NCI-H2107 treated with DMSO at 0.1 percent for 48 hours (cell line): ENCODE results near the gene FPR1.

Experiments
- DNase-seq: peaks from one replicate; lab custom pipeline; 2025; ENCODE audit not compliant: unreplicated experiment; lab: John Stamatoyannopoulos, UW

The FPR1 gene

DNA sequence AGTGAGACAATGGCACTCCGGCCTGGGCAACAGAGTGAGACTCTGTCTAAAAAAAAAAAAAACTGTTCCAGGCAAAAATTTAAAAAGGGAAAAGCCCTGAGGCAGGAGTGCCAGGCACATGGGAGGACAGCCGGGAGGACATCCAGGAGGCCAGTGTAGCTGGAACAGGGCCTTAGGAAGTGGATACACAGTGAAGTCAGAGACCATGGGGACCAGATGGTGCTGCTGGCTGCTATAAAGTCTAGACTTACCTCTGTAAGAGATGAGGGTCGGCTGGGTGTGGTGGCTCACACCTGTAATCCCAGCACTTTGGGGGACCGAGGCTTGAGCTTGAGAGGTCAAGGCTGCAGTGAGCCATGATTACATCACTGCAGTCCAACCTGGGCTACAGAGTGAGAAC, 42.9 kb downstream of the FPR1 start:
- no peak for DNase-seq

DNA sequence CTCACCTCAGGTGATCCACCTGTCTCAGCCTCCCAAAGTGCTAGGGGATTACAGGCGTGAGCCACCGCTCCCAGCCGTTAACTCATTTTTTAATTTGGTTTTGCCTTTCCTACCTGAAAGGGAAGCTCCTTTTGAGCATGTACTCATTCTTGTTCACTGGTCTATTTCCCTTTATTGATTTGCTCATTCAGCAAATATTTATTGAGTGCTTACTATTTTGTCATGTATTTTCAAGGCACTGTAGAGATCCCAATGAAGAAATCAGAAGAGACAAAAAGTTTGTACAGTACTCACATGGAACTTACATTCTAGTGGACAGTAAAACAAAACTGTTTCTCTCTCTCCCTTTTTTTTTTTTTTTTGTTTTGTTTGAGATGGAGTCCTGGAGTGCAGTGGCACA, 44.8 kb downstream of the FPR1 start:
- DNase-seq, result no peak

DNA sequence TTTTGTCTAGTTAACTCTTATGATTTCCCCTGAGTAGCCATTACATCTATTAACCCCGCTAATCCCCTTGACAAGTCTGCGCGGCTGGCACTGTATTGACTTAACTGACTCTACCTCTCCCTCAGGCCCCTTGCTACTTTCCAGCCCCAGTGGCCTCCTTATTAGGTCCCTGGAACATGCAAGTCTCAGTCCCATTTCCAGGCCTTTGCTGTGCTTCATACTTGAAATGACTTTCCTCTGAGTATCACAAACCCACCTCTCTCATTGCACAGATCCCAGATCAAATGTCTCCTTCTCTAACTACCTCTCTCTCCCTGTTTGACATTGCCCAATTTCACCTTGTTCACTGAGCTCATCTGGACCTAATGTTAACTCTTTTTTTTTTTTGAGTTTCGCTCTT, 45.4 kb downstream of the FPR1 start:
- no peak for DNase-seq

DNA sequence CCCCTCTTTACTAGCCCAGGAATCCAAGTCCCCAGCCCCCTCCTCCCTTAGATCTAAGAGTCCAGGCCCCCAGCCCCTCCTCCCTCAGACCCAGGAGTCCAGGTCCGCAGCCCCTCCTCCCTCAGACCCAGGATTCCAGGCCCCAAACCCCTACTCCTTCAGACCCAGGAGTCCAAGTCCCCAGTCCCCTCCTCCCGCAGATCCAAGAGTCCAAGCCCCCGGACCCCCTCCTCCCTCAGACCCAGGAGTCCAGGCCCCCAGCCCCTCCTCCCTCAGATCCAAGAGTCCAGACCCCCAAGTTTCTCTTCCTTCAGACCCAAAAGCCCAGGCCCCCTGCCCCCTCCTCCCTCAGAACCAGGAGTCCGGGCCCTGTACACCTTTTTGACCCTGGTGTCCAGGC, 47.1 kb downstream of the FPR1 start:
- no peak for DNase-seq

DNA sequence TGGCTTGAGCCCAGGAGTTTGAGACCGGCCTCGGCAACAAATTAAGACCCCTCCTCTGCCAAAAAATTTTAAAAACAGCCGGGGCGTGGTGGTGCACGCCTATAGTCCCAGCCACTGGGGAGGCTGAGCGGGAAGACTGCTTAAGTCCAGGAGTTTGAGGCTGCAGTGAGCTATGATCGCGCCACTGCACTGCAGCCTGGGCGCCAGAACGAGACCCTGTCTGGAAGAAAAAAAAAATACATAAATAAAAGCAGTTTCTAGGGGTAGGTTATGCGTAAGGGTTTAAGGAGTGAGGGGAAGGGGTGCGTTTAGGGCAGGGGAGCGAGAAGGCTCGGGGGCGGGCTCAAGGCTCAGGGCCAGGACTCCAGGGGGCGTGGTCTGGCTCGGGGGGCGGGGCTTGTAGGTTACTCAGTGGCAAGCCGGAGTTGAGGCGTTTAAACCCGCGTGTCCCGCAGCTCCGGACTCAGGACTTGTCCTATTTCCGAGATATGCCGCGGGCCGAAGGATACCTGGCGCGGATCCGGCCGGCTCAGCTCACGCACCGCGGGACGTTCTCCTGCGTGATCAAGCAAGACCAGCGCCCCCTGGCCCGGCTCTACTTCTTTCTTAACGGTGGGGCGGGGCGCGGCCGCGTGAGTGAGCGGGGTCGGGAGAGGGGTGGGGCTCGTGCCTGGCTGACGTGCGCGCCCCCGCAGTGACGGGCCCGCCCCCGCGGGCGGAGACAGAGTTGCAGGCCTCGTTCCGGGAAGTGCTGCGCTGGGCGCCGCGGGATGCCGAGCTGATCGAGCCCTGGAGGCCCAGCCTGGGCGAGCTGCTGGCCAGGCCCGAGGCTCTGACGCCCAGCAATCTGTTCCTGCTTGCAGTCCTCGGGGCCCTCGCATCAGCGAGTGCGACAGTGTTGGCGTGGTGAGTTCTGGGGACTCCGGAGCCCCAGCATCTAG, 47.8 kb downstream of the FPR1 start:
- no peak for DNase-seq

DNA sequence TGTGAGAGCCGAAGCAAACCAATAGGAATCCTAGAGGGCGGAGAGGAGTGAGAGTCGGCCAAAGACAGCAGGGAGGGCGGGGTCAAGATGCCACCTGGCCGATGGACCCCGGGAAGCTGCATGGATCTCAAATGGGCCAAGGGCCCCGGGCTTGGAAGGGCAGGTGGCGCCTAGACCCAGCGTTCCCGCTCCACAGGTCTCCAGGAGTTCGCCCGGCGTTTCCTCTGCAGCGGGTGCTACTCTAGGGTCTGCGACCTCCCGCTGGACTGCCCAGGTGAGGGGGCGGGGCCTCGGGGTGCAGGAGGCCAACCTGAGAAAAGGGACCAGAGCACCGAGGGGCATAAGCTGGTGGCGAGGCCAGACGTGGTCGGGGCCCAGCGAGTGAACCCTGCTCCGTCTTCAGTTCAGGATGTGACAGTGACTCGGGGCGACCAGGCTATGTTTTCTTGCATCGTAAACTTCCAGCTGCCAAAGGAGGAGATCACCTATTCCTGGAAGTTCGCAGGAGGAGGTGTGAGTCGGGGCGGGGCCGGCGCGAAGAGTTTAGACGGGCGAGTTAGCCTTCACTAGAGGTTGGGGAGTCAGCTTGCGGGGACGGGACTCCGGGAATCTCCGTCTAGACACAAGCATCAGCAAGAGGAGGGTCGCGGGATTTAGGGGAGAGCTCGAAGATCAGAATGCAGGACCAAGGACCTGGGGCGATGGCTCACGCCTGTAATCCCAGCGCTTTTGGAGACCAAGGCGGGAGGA, 48.7 kb downstream of the FPR1 start:
- no peak for DNase-seq

DNA sequence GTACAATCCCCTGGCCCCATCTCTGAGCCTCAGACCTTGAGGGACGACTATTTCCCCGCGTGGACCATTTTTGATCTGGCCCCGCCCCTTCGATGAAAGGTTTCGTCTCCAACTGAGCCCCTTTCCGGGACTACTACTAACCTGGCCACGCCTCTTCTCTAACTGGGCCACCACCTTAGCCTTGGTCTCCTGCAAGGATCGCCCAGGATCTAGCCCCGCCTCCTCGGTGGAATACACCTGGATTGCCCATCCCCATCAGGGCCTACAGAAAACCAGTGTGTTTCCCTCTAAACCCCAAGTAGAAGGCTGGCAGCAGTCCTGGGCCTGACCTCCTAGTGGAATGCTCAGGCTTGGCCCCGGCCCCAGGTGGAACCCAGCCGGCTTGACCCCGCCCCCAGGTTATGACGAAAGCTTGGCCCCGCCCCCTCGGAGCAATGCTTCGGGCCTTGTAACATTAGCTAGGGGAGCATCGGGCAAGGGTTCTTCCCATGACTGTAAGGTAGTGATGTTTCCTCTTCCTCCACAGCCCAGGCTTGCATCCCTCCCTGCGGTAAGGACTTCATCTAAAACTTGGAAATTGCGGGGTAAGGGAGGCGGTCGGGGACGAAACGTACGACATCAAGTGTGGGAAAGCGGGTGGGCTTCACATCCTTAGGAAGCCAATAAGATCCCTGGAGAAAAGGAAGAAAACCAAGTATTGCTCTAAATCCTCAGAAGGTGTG, 49.4 kb downstream of the FPR1 start:
- DNase-seq, result no peak

DNA sequence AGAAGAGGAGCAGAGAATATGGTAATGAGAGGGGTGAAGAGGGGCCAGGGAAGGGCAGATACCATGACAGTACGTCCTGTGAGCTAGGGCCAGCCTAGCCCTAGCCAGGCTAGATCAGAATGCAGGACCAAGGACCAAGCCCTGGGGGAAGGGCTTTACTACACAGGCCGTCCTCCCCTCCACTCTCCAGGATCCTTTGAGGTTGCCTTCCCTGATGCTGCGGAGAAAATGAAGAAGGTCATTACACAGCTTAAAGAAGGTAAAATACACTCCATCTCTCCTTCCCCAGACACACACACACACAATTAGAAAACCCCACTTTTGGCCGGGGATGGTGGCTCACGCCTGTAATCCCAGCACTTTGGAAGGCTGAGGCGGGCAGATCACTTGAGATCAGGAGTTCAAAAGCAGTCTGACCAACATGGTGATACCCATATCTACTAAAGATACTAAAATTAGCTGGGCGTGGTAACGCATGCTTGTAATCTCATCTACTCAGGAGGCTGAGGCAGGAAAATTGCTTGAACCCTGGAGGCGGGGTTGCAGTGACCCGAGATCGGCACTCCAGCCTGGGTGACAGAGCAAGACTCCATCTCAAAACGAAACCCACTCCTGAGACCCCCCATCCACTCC, 50.1 kb downstream of the FPR1 start:
- DNase-seq, result no peak

DNA sequence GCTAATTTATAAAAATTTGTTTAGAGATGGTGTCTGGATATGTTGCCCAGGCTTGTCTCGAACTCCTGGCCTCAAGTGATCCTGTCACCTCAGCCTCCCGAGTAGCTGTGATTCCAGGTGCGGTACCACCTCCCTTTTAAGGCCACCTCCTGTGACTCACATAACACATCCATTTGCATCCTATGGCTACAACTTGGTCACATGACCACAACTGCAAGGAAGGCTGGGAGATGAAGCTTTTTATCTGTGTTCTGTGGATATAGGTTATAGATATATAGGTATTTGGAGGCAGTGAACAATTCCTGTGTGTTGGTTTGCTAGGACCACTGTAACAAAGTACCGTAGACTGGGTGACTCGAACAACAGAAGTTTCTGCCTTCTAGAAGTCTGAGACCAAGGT, 52.5 kb downstream of the FPR1 start:
- no peak for DNase-seq

DNA sequence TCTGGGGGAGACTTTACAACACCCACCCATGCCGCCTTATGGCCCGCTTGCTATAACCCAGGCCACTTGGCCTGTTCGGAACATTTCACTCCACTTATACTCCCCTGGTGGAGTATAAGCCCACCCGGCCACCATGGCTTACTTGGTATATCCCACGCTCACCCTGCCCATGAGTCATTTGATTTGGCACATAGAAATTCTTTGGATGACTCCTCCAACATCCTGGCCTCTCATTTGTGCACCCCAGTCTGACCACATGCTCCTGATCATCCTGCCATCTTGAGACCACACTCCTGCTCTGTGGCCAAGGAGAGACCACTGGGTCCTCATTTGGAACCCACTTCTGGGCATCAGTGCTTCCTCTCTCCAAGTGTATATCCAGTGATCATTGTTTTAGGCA, 53.4 kb downstream of the FPR1 start:
- no peak for DNase-seq

DNA sequence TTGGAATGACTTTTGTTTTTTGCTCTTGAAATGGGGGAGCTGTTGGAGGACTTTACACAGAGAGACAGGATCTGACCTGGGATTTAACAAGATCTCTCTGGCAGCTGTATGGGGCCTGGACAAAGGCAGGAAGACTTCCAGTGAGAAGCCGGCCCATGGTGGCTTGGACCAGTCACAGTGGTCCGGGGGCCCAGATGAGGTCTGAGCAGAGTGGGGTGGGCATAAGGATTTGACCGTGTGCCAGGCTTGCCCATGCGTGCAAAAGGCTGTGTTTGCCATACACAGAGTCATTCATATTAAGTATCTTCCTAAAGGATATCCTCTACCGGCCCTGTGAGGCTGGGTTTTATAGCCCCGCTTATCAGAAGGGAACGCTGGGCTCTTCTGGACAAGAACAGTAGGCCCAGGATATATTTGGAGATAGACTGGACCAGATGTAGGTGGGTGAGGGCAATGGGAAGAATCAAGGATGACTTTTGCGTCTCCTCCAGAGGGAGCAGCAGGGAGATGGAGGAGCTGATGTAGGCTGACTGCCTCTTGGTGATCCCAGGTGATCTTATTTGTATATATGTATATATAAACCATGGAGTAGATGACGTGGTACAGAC, 54.4 kb downstream of the FPR1 start:
- DNase-seq, result no peak

DNA sequence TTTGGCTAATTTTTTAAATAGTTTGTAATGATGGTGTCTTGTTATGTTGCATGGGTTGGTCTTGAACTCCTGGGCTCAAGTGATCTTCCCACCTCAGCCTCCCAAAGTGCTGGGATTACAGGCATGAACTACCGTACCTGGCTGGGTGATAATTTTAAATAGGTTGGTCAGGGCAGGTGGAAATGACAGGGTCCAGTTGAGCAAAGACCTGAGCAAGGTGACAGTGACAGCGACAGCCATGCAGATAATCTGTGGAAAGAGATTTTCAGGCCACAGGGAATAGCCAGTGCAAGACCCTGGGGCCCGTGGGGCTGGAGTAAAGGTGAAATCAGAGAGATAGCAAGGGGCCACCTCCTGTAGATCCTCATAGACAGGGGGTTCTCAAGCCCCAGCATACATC, 55.1 kb downstream of the FPR1 start:
- no peak for DNase-seq
